SU-DHL-6 (cell line): ENCODE data around the gene FAM156A.

ENCODE experiments used
- EZH2phosphoT487 ChIP-seq: fragments of 200-600 bp; sonication (generic), shearing (Covaris generic); conservative IDR thresholded peaks from 2 replicates; pipeline ENCODE4 v1.6.1; 2018; ENCODE audit warnings: mild to moderate bottlenecking, antibody characterized with exemption, low read length, moderate library complexity, mixed read lengths
- TF ChIP-seq, protein P1 (sequence below): fragments of 200-600 bp; sonication (generic); IDR thresholded peaks from one replicate; pipeline ENCODE4 v1.5.1; 2017; ENCODE audit warnings: antibody characterized with exemption, mild to moderate bottlenecking, low read length, moderate library complexity; ENCODE audit not compliant: insufficient read depth, poor library complexity, severe bottlenecking

DNA sequence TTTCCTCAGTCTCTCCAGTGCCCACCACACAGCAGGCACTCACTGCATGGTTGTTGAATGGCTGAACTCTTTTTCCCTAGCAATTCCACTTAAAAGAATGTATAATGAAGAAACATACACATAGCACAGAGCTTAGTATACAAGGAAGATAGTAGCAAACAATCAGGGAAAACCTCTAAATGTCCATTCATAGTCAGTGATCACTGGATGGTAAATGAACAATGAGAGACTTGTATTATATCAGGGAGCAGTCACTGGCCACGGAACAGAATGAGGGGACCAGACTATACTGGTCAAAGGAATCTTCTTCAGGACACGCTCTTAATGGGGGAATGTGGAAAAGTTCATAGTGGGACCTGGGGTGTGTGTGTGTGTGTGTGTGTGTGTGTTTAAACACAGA is 43.6 kb upstream of the FAM156A start:
- TF ChIP-seq, protein P1, sequence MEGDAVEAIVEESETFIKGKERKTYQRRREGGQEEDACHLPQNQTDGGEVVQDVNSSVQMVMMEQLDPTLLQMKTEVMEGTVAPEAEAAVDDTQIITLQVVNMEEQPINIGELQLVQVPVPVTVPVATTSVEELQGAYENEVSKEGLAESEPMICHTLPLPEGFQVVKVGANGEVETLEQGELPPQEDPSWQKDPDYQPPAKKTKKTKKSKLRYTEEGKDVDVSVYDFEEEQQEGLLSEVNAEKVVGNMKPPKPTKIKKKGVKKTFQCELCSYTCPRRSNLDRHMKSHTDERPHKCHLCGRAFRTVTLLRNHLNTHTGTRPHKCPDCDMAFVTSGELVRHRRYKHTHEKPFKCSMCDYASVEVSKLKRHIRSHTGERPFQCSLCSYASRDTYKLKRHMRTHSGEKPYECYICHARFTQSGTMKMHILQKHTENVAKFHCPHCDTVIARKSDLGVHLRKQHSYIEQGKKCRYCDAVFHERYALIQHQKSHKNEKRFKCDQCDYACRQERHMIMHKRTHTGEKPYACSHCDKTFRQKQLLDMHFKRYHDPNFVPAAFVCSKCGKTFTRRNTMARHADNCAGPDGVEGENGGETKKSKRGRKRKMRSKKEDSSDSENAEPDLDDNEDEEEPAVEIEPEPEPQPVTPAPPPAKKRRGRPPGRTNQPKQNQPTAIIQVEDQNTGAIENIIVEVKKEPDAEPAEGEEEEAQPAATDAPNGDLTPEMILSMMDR, result no peak
- no peak for TF ChIP-seq EZH2phosphoT487
